Medulla oblongata (tissue), 1 donor: ENCODE results near the gene COL6A3.
"Not testable (repeated sequence)": the region's sequence is repeated elsewhere in the genome, so short reads cannot be mapped to it uniquely, and the experiment has no call there.

Source experiments
- DNase-seq: peaks from one replicate; pipeline ENCODE4 v3.0.0-alpha.2; 2015; ENCODE audit errors: extremely low spot score

The COL6A3 gene

DNA sequence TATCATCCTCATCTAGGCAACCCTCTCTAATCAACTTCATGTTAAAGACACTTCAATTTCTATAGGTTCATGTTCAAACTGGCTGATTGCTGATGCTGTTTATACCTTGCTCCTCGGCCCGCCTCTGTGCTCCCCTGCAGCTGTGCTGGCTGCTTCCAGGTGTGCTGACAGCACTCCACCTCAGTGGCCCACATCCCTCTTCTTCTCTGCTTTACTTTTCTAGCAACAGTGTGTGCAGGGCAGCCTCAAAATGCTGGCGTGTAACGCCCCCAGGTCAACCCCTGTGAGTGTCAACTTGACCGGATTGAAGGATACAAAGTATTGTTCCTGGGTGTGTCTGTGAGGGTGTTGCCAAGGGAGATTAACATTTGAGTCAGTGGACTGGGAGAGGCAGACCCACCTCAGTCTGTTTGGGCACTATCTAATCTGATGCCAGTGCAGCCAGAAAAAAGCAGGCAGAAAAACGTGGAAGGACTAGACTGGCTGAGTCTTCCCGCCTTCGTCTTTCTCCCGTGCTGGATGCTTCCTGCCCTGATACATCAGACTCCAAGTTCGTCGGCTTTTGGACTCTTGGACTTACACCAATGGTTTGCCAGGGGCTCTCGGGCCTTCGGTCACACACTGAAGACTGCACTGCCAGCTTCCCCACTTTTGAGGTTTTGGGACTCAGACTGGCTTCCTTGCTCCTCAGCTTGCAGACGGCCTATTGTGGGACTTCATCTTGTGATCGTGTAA, 94.7 kb downstream of the COL6A3 start:
- DNase-seq: no peak

DNA sequence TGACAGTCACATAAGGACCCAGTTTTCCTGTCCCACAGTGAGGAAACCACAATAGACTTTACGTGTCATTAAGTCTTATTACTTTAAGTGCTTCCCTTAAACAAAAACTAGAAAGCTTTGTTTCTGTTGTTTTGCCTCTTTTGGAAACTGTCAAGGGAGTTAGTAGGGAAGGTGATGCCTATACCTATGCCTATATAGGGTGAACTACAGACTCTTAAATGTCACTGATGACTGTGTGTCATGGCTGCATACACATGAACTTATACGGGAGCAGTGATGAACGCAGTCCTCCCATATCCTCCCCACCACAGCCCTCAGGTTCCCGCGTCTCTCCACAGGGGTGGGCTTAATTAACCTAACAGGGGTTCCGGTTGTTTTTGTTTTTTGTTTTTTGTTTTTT, 97.6 kb downstream of the COL6A3 start:
- DNase-seq: no peak

DNA sequence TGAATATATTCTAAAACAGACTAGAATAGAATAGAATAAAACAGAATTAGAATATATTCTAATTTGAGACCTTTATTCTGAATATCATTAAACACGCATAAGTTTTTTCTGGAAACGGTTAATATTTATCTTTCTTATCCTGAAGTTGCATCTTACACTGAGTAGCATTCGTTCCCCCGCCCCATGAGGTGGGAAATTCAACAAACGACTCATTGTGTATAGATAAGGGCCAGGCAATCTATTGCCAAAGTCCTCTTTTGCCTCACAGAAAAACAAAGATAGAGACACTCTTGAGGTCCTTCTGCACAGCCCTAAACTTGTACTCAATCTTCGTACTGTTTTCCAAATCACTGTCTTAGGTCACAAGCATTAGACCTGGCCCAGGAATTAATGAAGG, 98.1 kb downstream of the COL6A3 start:
- peak; percentile 22 for DNase-seq

DNA sequence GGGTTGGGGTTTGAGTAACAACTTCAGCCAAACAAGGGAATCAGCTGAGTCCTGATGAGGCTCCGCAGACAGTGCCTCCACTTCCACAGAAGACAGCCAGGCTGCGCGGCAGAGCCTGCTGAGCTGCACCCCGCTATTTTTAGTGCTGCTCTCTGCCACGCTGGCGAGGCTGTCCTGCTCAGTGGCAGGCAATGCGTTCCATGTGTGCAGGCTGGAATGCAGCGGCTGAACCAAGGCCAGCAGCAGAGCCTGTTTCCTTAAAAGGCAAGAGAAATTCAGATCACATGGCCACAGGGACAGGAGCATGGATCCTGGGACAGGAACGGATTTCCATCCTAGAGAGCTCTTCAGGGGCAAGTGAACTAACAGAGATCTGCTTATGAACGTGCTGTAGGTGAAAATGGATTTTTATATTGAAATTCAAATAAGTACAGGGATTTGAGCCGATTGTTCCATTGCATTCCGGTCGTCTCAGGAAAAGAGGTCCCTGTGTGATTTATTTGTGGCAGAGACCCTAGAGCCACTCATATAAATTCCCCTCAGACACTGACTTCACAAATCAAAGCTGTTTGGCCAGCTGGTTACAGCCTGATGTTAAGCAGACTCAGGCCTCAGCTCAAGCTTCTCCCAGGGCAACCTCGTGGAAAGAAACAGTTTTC, 98.7 kb downstream of the COL6A3 start:
- DNase-seq: peak; percentile 85

DNA sequence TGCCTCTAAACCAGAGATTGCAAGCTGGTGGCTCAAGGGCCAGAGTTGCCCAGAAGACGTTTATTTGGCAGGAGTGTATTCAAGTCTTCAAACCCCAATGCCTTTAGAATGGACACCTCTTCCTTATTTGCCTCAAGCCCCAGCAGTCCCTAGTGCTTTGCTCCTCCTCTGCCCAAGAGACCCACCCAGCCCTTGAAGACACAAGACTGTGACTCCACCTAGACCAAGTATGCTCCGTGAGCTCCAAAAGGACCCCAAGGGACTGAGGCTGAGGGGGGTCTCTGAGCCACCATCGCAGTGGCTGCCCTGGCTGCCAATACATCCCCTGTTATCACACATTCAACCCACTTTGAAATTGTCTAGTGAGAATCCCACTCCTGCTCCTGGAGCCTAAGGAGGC, 99.3 kb downstream of the COL6A3 start:
- DNase-seq: no peak

DNA sequence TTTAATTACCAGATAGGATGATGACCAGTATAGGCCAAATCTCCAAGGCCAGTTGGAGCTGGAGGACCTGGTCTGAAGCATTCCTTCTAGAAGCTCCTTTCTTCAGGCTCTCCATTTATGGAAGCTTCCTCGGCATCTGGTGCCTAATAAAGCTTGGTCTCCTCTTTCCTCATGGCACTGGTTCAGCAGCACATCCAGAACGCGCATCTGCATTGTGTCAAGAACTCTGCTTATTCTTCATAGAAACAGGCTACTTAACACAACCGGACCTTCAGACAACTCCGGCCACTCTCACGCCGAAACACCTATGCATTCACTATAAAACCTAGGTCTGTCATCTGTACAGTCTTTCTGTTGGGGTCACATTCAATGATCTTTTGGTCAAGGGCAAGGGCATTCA, 99.8 kb downstream of the COL6A3 start:
- DNase-seq: no peak

DNA sequence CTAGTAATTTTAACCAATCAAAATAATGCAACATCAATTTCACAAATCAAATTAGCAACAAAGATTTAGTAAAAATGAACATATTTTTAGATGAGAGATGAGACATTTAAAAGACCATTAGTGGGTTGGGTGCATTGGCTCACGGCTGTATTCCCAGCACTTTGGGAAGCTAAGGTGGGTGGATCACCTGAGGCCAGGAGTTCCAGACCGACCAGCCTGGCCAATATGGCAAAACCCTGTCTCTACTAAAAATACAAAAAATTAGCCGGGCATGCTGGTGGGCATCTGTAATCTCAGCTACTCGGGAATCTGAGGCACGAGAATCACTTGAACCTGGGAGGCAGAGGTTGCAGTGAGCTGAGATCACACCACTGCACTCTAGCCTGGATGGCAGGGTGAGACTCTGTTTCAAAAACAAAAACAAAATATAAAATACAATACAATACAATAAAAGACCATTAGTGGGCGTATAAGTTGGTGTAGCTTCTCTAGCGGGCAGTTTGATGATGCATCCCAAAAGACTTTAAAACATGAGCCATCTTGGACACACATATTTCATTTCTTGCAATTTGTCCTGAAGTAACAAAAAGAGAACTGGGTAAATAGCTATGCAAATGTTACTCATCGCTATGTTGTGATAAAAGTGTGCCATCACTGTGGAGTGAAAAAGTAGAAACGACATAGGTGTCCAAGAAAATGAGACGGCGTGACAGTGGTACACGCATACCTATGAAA, 101.8 kb downstream of the COL6A3 start:
- DNase-seq: no peak

DNA sequence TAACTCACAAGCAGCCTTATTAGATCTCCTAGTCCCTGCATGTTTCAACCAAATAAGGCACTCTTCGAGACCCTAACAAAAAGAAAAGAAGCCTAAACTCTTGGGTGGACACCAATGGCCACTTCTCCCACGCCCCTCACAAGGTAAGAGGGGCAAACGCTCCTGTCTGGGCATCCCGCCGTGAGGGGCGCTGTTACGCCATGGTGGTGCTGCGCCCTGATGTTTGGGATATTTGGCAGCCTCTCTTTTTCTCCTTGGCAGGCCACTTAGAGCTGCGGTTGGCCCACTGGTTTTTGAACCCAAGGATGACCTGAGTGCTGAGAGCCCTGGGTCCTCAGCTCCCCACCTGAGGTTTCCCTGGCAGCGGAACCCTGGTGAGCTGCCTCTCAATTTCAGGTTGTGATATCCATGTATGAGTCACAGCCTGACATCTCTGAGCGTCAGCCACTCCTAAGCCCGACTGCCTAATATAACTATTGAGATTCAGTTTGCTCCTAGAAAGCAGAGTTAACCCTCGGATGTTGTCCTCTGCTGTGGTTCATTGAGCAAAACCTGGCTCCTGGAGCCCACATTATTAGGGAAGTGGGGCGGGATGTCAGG, 103.3 kb downstream of the COL6A3 start:
- no peak for DNase-seq

DNA sequence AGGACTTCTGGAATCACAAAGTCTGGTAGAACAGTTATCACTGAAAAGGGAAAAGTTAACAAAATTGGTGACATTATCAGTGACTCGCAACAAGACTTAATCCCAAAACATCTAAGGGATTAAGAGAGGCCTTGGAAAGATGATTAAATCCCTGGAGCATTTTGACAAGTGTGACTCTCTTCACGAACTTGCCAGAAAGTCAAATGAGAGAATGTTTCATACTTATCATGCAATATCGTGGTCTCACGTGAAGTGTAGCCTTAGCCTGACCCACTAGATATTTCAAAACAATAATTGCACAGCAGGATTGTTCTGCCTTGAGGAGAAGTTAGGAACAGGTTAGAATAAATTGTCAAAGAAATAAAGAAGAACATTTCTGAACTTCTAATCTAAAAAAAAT, 104.5 kb downstream of the COL6A3 start:
- DNase-seq: no peak

DNA sequence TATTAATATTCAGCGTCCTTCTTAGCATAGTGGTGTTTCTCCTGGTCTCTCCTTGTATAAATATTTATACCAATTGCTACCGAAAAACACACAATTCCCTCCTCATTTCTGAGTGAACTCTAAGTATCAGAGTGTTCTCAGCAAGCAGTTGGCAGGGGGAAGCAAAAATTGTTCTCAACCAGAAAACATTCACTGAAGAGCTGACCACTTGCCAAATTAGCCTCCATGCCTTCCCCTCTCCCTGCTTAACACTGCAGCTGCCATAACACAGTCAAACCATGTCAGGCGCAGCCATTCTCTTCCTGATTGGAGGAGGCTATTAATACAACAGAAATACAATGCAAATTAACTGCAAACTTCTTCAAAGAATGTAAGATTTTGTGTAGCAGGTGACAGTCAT, 105.0 kb downstream of the COL6A3 start:
- peak; percentile 59 for DNase-seq

DNA sequence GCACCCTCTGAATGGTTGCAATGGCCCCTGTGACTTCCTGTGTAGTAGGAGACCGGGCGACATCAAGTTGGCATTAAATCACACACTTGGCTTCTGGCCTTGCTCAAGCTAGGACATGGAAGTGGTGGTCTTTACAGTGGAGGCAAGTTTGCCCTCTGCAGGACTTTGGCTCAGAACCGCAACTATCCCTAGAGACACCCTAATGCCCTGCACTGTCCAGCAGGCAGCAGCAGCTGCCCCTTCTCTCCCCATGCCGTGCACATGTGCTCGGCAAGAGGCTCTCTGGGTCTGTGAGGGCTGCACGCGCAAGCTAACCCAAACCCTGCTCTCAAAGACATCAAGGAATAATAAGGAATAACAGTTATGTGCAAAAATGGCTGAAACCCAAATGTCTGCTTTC, 106.5 kb downstream of the COL6A3 start:
- no peak for DNase-seq

DNA sequence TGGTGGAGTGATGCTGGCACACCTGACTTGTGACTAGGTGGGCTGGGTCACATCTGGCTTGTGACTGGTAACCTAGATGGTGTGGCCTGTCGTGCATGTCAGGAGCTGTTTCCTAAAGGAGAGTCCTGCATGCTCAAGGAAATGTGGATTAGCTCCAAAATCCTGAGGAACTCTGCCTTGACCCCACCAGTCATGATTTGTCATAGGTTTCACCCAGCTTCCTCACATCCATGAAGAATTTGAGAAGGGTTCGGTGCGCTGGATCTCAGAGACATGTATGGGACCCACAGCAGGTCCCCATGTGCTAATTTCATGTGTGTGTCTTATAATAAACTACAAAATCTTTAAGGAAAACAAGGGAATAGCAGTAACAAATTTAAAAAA, 107.2 kb downstream of the COL6A3 start:
- DNase-seq: no peak

DNA sequence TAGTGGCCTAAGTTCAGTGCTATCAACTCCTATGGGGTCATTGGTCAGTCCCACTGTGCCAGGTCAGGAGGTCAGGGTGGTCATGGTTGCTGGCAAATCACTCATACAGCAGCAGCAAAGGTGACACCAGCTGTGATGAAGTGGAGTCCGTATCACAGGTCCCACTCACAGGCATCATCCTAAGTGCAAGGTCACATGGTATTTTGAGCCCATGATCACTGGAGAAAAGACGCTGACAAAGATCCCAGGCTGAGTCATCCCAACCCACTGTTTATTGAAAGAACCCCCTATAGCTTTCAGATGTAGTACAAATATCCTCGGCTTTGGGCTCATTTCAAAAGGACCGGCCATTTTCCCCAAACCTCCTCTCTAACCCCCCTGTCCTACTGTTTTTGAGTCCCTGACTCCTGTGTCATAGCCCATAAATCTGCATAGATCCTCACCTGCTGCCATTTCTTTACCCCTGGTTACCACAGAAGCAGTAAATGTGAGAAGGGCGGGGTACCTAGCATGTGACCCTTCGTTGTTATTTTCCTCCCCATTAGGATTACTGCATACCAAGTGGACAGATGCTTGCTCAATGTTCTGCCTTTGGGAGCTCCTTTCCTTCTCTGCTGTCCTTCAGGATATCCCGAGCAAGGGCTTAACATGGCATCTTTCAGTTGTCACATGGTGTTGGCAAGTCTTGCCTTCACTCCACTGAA, 107.7 kb downstream of the COL6A3 start:
- DNase-seq: no peak

DNA sequence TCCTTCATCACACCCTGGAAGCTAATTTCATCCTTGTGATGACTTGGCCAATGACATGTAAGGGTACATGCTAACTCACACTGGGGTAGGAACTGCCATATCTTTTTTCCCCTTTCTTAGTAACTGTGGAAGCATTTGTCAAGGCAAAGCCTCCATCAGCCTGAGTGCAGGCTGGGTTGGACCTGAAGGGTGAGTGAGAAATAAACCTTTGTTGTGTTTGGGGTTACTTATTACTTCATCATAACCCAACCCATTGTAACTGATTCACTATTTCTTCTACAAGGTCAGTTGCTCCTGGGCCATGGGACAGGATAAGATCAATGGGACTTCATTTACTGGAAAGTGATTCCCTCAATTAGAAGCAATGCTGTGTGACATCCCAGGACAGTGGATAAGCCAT, 108.4 kb downstream of the COL6A3 start:
- no peak for DNase-seq

DNA sequence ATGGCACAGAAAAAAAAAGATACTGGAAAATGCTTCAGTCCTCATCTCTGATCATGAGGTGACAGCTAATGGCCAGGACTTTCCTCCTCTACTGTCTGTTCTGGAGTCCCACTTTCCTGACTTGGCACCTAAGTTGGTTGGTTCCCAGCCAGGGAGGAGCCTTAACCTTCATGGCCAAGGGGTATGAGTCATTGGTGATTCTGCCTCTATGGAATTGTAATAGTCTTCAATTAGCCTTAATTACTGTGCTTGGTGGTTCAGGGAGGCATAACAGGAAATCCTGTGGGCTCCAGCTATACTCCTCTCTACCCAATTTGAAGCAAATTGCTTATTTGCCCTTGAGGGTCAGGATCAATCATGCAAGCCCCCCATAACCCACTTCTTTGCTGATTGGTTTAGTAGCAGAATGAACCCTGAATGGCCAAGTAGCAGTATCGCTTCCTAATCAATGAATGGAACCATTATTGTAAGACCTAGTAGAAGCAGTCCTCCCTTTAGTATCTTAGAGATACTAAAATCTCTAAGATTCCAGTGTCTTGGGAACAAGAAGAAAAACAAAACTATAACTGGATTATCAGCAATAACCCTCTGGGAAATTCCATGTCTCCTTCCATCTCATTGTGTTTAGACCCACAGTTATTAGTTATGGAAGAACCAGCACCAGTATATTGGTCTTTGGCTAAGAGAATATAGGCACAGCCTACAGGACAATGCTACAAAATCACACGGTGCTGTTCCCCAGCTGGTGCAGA, 109.0 kb downstream of the COL6A3 start:
- DNase-seq: no peak

DNA sequence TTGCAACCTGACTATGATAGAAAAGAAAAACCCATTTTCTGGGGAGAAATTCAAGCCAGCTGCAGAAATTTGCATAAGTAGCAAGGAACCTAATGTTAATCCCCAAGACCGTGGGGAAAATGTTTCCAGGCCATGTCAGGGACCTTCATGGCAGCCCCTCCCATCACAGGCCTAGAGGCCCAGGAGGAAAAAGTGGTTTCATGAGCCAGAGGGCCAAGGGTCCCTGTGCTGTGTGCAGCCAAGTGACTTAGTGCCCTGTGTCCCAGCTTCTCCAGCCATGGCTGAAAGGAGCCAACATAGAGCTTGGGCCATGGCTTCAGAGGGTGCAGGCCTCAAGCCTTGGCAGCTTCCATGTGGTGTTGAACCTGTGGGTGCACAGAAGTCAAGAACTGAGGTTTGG, 110.7 kb downstream of the COL6A3 start:
- DNase-seq: not testable (repeated sequence)

DNA sequence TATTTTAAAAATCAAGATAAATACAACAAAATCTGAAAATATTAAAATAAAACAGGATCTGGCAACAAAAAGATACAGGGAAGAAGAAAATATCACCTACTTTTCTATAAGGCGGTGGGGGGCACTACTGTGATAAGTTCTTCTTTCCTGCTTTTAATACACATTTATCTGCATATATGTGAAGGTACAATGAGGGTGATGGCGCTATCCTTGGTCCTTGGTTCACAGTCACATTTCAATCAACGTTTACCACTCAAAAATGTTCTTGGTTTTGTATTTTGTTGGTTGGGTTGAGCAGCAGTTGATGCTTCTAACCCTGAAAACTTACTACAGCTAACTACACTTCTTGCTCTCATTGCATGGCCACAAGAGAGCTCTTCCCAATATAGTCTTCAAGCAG, 112.4 kb downstream of the COL6A3 start:
- DNase-seq: no peak

DNA sequence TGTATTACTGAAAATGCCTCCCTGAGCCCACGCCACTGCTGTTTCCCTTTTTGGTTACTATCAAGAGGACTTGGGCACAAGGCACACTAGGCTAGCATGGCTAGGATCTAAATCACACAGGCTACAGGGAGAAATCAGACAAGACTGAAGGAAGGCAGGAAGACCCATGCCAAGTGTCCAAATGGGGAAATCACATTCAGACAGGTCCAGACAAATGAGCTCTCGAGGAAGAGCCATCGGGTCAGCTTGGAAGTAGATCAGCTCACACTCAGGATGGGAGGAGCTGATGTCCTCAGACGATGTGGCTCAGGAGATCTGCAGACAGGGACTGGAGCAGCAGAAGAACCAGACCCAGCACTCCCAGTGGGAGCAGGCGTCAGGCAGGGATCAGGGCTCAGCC, 113.2 kb downstream of the COL6A3 start:
- no peak for DNase-seq

DNA sequence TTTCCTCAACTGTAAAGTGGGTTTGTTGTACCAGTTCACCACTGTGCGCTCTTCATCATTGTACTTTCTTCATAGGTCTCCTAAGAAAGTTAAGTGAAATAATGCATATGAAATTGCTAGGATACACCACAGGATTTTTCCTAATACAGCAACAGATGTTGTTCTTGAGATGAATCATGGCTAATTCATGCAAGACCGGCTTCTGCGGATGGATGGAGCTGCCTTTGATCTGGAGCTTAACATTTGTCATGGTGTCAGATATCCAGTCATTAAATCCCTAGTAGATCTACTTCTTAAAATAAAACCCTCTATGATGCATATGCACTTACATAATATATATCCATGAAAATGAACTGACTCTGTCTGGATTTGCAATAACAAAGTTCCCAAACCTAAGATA, 114.1 kb downstream of the COL6A3 start:
- no peak for DNase-seq

DNA sequence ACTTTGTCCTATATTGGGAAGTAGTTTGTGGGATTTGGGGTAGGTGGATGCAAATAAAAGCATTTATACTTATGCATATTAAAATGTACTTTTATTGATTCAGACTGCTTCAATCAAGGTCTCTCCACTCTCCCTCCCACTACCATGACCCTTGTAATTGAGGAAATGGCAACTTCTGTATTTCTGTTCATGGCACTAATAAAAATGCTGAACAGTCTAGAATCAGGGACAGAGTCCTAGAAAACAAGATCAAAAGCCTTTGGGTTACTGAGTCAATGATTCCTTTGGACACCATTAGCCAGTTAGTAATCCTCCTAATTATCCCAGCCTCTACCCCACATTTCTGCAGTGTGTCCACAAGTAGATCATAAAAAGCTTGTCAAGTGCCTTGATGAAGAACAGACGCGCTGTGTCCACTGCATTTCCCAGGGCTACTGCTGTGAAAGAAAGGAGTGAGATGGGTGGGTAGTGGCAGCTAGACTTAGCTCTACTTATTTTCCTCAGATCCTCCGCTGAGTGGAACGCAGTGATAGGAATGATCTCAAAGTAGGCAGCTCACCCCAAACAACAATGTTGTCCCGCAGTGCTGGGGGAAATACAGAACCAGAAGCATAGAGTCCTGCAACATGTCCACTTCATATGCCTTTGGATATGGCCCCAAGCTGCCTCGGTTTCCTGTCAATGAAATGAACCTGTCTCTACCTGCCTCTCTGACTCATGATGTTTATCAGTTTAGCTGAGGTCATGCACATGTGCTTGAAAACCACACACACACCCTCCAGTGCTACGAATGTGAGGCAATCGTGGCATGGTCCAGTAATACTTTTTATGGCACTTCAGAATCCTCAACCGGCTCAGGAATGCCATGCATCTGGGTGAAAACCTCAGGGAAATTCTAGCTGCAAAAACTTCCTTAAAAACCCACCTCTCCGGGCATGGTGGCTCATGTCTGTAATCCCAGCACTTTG, 115.5 kb downstream of the COL6A3 start:
- no peak for DNase-seq
